GM10266 (cell line): ENCODE data around the gene DDX56.

Experiments used
- DNase-seq: peaks from one replicate; pipeline ENCODE4 v3.0.0; 2012; ENCODE audit errors: extremely low spot score
- TF ChIP-seq, protein P1 (sequence below): IDR thresholded peaks from 2 replicates; pipeline ENCODE4 v1.5.1; 2012; ENCODE audit warnings: mild to moderate bottlenecking, low read depth; ENCODE audit not compliant: control insufficient read depth, insufficient read depth; ENCODE audit errors: missing control alignments

DDX56 gene

DNA sequence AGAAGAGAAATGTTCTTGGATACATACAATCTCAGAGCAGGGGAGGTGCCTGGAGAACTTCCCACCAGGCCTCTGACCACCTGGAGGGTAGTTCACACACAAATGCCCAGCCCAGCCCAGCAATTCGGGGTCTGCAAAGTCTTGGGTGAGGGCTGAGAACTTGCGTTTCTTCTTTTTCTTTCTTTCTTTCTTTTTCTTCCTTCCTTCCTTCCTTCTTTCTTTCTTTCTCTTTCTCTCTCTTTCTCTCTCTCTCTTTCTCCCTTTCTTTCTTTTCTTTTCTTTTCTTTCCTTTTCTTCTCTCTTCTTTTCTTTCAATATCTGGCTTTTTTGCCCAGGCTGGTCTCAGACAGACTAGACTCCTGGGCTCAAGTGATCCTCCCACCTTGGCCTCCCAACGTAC lies 54.9 kb downstream of the DDX56 start:
- TF ChIP-seq, protein P1, sequence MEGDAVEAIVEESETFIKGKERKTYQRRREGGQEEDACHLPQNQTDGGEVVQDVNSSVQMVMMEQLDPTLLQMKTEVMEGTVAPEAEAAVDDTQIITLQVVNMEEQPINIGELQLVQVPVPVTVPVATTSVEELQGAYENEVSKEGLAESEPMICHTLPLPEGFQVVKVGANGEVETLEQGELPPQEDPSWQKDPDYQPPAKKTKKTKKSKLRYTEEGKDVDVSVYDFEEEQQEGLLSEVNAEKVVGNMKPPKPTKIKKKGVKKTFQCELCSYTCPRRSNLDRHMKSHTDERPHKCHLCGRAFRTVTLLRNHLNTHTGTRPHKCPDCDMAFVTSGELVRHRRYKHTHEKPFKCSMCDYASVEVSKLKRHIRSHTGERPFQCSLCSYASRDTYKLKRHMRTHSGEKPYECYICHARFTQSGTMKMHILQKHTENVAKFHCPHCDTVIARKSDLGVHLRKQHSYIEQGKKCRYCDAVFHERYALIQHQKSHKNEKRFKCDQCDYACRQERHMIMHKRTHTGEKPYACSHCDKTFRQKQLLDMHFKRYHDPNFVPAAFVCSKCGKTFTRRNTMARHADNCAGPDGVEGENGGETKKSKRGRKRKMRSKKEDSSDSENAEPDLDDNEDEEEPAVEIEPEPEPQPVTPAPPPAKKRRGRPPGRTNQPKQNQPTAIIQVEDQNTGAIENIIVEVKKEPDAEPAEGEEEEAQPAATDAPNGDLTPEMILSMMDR = no peak
- no peak for DNase-seq

DNA sequence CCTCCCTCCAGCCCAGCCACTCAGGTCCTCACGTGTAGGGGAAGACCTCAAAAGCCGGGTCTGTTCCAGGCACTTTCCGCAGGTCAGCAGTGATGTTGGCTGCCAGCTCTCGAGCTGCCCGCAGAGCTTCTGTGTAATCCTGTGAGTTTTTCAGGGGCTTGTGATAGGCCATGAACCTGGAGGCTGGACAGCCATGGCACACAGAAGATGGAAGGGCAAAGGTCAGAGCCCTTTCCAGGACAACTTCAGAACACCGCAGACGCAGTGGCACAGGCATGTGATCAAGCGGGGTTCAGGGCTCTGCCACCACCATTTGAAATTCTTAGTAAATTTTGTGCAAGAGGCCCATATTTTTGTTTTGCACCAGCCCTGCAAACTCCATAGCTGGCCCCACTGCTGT lies 56.5 kb downstream of the DDX56 start:
- TF ChIP-seq, protein P1 = no peak
- no peak for DNase-seq
